HUES6 (cell line): ENCODE data around the gene IL1RAP.
"Not testable (repeated sequence)": the region's sequence is repeated elsewhere in the genome, so short reads cannot be mapped to it uniquely, and the experiment has no call there.

Experiments used
- H3K27ac ChIP-seq: 2 replicates; pipeline ENCODE4 v1.7.0; 2013; ENCODE audit warnings: low read depth, mild to moderate bottlenecking, low read length, inconsistent platforms
- H3K27me3 ChIP-seq: 2 replicates; pipeline ENCODE4 v1.6.1; 2013; ENCODE audit warnings: low read length; ENCODE audit not compliant: control insufficient read depth, insufficient read depth
- H3K36me3 ChIP-seq: 2 replicates; pipeline ENCODE4 v1.6.1; 2013; ENCODE audit warnings: low read length; ENCODE audit not compliant: control insufficient read depth, insufficient read depth
- H3K4me1 ChIP-seq: 2 replicates; pipeline ENCODE4 v1.6.1; 2013; ENCODE audit warnings: low read length; ENCODE audit not compliant: control insufficient read depth, insufficient read depth
- H3K4me3 ChIP-seq: 2 replicates; pipeline ENCODE4 v1.5.1; 2013; ENCODE audit warnings: low read depth, low read length
- H3K9ac ChIP-seq: one replicate; pipeline ENCODE4 v1.6.1; 2013; ENCODE audit warnings: mild to moderate bottlenecking, low read length
- H3K9me3 ChIP-seq: 2 replicates; pipeline ENCODE4 v1.6.1; 2013; ENCODE audit warnings: low read depth, low read length; ENCODE audit not compliant: control insufficient read depth, insufficient read depth

The IL1RAP gene, protein sequence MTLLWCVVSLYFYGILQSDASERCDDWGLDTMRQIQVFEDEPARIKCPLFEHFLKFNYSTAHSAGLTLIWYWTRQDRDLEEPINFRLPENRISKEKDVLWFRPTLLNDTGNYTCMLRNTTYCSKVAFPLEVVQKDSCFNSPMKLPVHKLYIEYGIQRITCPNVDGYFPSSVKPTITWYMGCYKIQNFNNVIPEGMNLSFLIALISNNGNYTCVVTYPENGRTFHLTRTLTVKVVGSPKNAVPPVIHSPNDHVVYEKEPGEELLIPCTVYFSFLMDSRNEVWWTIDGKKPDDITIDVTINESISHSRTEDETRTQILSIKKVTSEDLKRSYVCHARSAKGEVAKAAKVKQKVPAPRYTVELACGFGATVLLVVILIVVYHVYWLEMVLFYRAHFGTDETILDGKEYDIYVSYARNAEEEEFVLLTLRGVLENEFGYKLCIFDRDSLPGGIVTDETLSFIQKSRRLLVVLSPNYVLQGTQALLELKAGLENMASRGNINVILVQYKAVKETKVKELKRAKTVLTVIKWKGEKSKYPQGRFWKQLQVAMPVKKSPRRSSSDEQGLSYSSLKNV

DNA sequence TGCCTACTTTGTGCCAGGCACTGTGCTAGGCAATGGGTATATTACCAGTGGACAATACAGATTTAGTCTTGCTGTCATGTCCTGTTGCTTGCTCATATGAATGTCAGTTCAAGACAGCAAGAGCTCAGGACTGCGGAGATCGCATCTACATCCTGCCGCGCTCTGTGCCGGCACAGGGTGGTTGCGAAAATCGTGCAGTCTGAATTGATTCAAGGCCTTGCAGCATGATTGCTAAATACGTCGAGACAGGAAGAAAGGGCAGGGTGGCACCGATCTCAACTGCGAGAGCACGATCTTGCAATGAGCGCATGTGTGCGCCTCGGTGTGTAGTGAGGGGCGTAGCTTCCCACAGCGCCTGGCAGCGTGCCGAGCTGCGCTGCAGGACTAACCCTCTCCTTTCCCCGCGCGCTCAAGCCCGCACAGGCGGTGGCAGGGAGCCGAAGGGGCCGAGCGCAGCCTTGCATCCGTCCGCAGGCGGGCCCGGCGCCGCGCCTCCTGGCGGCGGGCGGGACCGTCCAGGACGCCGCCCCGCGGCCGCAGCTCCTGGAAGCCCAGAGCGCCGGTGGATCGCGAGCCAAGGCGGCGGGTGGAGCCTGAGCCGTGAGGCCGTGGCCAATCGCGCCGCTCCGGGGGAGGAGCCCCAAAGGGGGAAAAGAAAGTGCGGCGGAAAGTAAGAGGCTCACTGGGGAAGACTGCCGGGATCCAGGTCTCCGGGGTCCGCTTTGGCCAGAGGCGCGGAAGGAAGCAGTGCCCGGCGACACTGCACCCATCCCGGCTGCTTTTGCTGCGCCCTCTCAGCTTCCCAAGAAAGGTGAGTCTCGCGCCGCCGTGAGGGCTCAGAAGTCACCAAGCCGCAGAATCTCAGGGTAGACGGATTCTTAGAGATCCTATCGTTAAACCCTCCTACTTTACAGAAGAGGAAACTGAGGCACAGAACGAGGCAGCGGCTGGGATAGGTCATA lies at the start of gene IL1RAP:
IL1RAP (plus strand) TSS at position 677 of the 962 bp plus-strand sequence. CDS start 50,205 bp downstream, outside the sequence.
- Histone ChIP-seq H3K9ac (peak within 1 kb of the TSS; percentile 46), H3K9me3 (no peaks in the 10 kb centered on the region), H3K4me1 (no peaks in the 10 kb centered on the region), H3K4me3 (peak within 1 kb of the TSS; percentile 66), H3K27me3 (peaks cover 71% of the 10 kb centered on the region), H3K36me3 (no peaks in the 10 kb centered on the region), H3K27ac (no peak within 1 kb of the TSS)

DNA sequence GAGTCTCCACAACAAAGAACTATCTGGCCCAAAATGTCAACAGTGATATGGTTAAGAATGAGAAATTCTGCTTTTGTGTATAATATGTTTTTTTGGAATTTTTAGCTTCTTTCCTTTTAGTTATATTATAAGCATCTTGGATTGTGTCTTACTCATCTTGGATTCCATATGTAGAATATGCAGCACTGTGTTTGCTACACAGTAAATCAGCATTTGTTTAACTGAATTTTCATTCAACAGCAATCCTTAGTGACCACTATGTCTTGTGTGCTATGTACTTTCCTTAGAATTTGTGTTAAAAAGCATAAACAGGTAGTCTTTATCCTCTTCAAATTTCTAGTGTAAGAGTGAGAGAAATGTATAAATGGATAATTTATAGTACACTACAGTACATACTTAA lies 46.0 kb upstream of the IL1RAP start:
- no peaks in the 10 kb centered on the region for H3K36me3 ChIP-seq
- no peak overlapping the region for H3K9ac ChIP-seq
- H3K4me1 ChIP-seq, result no peaks in the 10 kb centered on the region
- 0 out of 2 replicates have a peak, but pooled peaks cover 2% of the 10 kb centered on the region for H3K9me3 ChIP-seq
- no peaks in the 10 kb centered on the region for H3K27me3 ChIP-seq
- H3K4me3 ChIP-seq, result no peak overlapping the region
- no peak overlapping the region for H3K27ac ChIP-seq

DNA sequence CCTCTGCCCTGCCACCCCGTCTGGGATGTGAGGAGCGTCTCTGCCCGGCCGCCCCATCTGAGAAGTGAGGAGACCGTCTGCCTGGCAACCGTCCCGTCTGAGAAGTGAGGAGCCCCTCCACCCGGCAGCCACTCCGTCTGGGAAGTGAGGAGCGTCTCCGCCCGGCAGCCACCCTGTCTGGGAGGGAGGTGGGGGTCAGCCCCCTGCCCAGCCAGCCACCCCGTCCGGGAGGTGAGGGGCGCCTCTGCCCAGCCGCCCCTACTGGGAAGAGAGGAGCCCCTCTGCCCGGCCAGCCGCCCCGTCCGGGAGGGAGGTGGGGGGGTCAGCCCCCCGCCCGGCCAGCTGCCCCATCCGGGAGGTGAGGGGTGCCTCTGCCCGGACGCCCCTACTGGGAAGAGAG lies 40.6 kb upstream of the IL1RAP start:
- H3K4me3 ChIP-seq, result not testable (repeated sequence)

DNA sequence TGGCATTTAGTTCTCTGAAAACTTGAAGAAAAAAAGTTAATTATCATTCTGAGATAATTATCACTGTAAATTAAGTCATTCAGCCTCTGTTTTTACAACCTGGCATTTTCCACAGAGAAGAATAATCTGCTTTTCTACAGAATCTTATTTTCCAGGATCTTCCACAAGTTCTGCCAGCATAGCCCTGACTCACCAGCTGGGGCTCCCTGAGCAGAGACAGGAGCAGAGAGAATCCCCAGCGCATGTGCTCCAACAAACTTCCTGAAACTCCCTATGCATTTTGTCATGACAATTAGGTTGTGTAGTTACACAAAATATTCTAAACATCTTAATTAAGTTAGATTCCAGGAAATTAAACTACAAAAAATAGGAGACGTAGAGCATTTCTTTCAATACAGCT lies 32.1 kb upstream of the IL1RAP start:
- Histone ChIP-seq H3K36me3 (no peaks in the 10 kb centered on the region), H3K27ac (no peak overlapping the region), H3K9ac (no peak overlapping the region), H3K9me3 (no peaks in the 10 kb centered on the region), H3K4me3 (no peak overlapping the region), H3K4me1 (peaks cover 8% of the 10 kb centered on the region), H3K27me3 (no peaks in the 10 kb centered on the region)

More for the DNA sequence above, 40.6 kb upstream of the IL1RAP start:
- H3K27me3 ChIP-seq, H3K27ac ChIP-seq, H3K9ac ChIP-seq, H3K36me3 ChIP-seq, H3K9me3 ChIP-seq, H3K4me1 ChIP-seq: not testable (repeated sequence)

DNA sequence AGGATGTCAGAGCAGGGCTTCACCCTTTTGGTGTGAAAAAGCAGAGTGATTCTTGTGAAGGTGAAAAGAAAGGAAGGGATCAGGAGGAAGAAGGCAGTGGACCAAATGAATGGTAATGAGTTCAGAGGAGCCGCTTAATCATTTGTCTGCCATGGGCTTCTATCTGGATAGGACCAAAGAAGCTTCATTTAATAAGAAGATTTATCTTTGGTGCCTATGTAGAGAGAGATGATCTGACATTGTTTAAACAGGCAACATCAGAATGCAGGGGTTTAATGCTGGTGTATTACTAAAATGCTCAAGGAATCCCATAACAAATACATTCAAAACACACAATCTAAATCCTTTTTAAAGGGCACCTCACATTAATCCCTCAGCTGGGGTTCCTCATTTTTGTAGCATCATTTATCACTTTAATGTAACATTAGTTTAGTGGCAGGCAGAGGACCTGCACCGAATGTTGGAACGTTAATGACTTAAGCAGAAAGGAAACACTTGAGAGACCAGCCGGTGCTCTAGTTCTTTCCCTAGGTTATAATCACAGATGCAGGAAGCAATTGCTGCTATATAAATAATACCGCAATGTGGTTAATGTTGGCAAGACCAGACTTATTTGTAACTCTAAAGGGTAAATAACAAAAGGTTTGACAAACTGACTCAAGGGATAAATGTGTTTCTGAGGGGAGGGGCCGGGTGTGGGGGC lies 27.9 kb upstream of the IL1RAP start:
- Histone ChIP-seq H3K4me1 (peaks cover 8% of the 10 kb centered on the region), H3K4me3 (no peak overlapping the region), H3K9me3 (no peaks in the 10 kb centered on the region), H3K9ac (no peak overlapping the region), H3K27ac (no peak overlapping the region), H3K27me3 (no peaks in the 10 kb centered on the region), H3K36me3 (no peaks in the 10 kb centered on the region)

DNA sequence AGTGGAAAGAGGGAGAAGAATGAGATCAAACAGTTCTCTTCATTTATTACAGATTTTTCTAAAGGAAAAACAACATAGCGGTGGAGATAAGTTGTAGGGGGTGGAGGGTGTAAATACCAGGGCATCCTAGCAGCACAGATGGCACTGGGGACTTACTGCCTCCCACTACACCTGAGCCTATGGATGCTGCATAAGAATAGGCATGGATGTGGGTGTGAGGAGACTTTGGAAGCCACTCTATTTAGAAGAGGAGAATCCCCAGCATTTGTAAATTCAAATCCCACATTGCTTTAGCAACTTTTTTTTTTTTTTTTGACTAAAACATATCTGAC lies 27.4 kb upstream of the IL1RAP start:
- peaks cover 8% of the 10 kb centered on the region for H3K4me1 ChIP-seq
- no peaks in the 10 kb centered on the region for H3K27me3 ChIP-seq
- no peak overlapping the region for H3K27ac ChIP-seq
- no peak overlapping the region for H3K4me3 ChIP-seq
- H3K36me3 ChIP-seq, result no peaks in the 10 kb centered on the region
- H3K9ac ChIP-seq, result no peak overlapping the region
- H3K9me3 ChIP-seq, result no peaks in the 10 kb centered on the region

DNA sequence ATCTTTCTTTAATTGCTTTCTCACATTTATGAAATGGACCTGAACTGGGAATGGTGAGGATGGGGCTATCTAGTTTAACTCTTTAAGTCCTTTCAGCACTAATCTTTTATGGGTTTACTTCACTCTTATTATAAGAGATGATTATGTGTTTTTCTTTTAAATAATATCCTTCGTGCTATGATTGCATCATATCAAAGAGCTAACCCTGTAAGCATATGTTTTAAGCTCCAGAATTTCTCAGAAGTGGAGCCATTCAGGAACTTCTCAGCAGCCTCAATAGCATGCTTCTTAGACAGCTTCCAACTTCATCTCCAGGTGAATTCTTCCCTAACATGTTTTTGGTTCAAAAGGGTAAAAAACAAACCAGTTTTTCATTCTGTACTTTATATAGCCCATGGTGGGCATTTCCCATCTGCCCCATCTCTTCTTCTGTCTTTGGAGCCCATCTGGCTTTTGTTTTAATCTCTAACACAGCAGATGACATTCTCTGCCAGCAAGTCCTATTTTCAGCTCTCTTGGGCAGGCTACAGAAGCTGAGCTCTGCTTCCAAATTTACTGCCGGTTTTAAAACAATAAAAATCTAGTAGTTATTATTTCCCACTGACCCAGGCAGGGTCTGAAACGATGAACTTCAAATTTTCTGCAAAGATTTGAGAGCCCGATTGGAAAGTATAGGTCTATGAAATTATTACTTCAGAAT lies 26.8 kb upstream of the IL1RAP start:
- Histone ChIP-seq H3K27ac (no peak overlapping the region), H3K27me3 (no peaks in the 10 kb centered on the region), H3K36me3 (no peaks in the 10 kb centered on the region), H3K9ac (no peak overlapping the region), H3K4me3 (no peak overlapping the region), H3K9me3 (no peaks in the 10 kb centered on the region), H3K4me1 (peaks cover 8% of the 10 kb centered on the region)

DNA sequence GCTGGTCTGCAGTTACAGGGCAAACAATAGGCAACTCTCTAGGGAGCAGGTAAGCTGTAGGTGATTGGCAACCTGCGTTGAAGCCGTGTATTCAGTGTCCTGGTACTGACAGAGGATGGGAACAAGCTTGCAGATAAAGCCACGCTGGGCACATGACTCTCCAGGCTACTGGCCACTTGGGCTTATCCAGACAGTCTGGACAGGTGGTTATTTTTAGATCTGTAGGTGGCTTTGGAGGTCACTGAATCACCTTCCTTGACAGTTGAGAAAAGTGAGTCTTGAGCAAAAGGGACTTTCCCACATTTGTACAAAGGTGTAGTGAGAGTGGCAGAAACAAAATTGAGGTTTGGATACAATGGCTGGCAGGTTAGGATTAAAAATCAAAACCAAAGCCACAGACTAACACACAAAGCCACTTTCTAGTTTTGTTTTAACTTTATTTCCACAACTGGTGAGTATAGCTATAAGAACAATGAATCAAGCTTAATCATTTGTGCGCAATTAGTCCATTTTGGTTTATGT lies 22.3 kb upstream of the IL1RAP start:
- Histone ChIP-seq H3K27me3 (no peaks in the 10 kb centered on the region), H3K4me3 (no peak overlapping the region), H3K27ac (no peak overlapping the region), H3K9ac (no peak overlapping the region), H3K4me1 (peaks cover 3% of the 10 kb centered on the region; the same call in 1 of the 2 replicates), H3K9me3 (no peaks in the 10 kb centered on the region), H3K36me3 (no peaks in the 10 kb centered on the region)

DNA sequence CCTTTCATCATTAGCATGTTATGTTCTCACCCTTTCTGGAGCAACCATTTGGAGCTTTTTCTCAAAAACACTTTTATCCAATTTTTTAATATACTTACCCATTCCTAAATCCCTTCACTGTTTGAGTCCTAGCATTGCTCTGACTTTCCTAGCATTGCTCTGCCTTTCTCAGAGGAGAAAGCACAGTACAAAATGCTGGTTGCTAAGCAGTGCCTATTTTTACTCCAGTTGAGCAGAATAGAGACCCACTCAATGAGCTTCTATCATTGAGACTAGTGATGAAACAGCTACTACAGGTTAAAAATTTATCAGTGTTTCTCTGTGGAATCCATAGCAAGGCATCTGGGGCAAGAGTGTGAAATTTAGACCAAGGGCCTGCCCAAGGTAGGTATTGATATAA lies 21.8 kb upstream of the IL1RAP start:
- no peaks in the 10 kb centered on the region for H3K9me3 ChIP-seq
- H3K9ac ChIP-seq, result no peak overlapping the region
- H3K36me3 ChIP-seq, result no peaks in the 10 kb centered on the region
- no peaks in the 10 kb centered on the region for H3K27me3 ChIP-seq
- H3K27ac ChIP-seq, result no peak overlapping the region
- H3K4me1 ChIP-seq, result peaks cover 3% of the 10 kb centered on the region; the same call in 1 of the 2 replicates
- H3K4me3 ChIP-seq, result no peak overlapping the region

DNA sequence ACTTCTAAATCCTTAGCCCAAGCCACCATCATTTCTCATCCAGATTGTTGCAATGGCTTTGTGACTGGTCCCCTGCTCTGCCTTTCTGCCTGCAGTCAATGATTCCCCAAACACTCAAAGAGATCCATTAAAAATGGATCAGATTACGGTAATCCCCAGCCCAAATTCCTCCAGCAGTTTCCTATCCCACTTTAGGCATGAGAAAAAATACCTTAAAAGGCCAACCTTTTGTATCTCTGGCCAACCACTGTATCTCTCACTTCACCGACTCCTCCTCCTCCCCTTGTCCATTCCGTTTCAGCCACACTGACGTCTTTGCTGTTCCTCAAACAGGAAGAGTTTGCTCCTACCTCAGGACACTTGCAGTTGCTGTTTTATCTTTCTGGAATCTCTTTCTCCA lies 20.9 kb upstream of the IL1RAP start:
- Histone ChIP-seq H3K9me3 (no peaks in the 10 kb centered on the region), H3K36me3 (no peaks in the 10 kb centered on the region), H3K9ac (no peak overlapping the region), H3K27me3 (no peaks in the 10 kb centered on the region), H3K4me1 (peaks cover 3% of the 10 kb centered on the region; the same call in 1 of the 2 replicates), H3K4me3 (no peak overlapping the region), H3K27ac (no peak overlapping the region)
